Mucosa of descending colon (tissue), 3 donors: ENCODE data around the gene TSR1. TPM values are rescaled to one million over a fixed set of nuclear protein-coding genes. Genes with fewer than 3 reads are reported as not detected.

Source experiments
- ATAC-seq: fragments of 200-7000 bp; cut with Tn5 transposase; one replicate; pipeline ENCODE4 v1.9.1; 2020; ENCODE audit warnings: mild to moderate bottlenecking, moderate library complexity
- DNase-seq, 3 donors: peaks; one replicate each; pipeline ENCODE4 v3.0.0-alpha.2; 2020
- H3K36me3 ChIP-seq: fragments of 200-600 bp; one replicate; pipeline ENCODE4 v1.8.0; 2021; ENCODE audit warnings: low read depth, mild to moderate bottlenecking
- H3K4me1 ChIP-seq: fragments of 200-600 bp; one replicate; pipeline ENCODE4 v1.8.0; 2021; ENCODE audit warnings: low read depth, mild to moderate bottlenecking
- H3K4me3 ChIP-seq: fragments of 200-600 bp; one replicate; pipeline ENCODE4 v1.8.0; 2021; ENCODE audit warnings: mild to moderate bottlenecking
- H3K9me3 ChIP-seq: fragments of 200-600 bp; one replicate; pipeline ENCODE4 v1.8.0; 2021; ENCODE audit warnings: mild to moderate bottlenecking
- intact Hi-C, 2 donors: fragments of 100-400 bp; cut with DNase I in 1 of 2; cut with micrococcal nuclease in 1 of 2; formaldehyde crosslinking; loops; one replicate each; pipeline versions ENCODE4 v1.11.0 to v1.11.1; 2022; cut with DNase I, micrococcal nuclease
- long read RNA-seq, 2 donors: library from polyadenylated mRNA; unstranded; transcript quantifications; one replicate each; pipeline ENCODE4 v2.0.0, GENCODE V29; 2019 to 2021
- total RNA-seq, 3 donors: library from RNA; stranded (reverse); fragmentation: NEBNext Ultra II Directional in 2 of 3; extraction: Animal tissue kit (Norgen Biotek cat#: 25700) in 2 of 3; gene quantifications; one replicate each; pipeline versions ENCODE4 v1.2.1 to v1.2.4, GENCODE V29; 2021 to 2023
- TF ChIP-seq, protein P1 (sequence below): fragments of 200-600 bp; IDR thresholded peaks from one replicate; pipeline ENCODE4 v1.8.0; 2022; ENCODE audit warnings: antibody characterized with exemption, mild to moderate bottlenecking
- donor health status: DM: no; HTN: no; CAD: no; lungs with moderate emphysema.
- donor health status: DM: no; HTN: no; CAD: no.
- donor health status: DM: no; HTN: yes; CAD: no.

TSR1 gene
- total RNA-seq: 10 to 100 TPM; 13.6 to 23.4 (median 15.4) TPM
- long read RNA-seq, donor 1, full-length matches to known transcripts: 31 of 43 reads
- long read RNA-seq, donor 1, partial matches to known transcripts: 4 of 43 reads
- long read RNA-seq, donor 1, other reads (novel, unspliced or antisense): 8 of 43 reads
- long read RNA-seq, donor 2, full-length matches to known transcripts: 10 of 13 reads
- long read RNA-seq, donor 2, partial matches to known transcripts: 2 of 13 reads
- long read RNA-seq, donor 2, other reads (novel, unspliced or antisense): 1 of 13 reads

- ATAC-seq (peak; percentile 96), DNase-seq (peak; percentile 93 to 95 (median 93))
- Histone ChIP-seq H3K4me3 (peak within 1 kb of the TSS; percentile 78), H3K4me1 (peaks cover 7% of the 10 kb centered on the region), H3K9me3 (no peaks in the 10 kb centered on the region), H3K36me3 (peaks cover 4% of the 10 kb centered on the region)
- TF ChIP-seq, protein P1, sequence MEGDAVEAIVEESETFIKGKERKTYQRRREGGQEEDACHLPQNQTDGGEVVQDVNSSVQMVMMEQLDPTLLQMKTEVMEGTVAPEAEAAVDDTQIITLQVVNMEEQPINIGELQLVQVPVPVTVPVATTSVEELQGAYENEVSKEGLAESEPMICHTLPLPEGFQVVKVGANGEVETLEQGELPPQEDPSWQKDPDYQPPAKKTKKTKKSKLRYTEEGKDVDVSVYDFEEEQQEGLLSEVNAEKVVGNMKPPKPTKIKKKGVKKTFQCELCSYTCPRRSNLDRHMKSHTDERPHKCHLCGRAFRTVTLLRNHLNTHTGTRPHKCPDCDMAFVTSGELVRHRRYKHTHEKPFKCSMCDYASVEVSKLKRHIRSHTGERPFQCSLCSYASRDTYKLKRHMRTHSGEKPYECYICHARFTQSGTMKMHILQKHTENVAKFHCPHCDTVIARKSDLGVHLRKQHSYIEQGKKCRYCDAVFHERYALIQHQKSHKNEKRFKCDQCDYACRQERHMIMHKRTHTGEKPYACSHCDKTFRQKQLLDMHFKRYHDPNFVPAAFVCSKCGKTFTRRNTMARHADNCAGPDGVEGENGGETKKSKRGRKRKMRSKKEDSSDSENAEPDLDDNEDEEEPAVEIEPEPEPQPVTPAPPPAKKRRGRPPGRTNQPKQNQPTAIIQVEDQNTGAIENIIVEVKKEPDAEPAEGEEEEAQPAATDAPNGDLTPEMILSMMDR: no peak
- intact Hi-C loops: no loop called here
Observed at GRCh38 chr17:2336215-2336851, at the start of gene TSR1. Gene TSR1, minus strand, starts transcription at chr17:2336457. Its CDS starts 30 bp downstream, at chr17:2336427.

DNA sequence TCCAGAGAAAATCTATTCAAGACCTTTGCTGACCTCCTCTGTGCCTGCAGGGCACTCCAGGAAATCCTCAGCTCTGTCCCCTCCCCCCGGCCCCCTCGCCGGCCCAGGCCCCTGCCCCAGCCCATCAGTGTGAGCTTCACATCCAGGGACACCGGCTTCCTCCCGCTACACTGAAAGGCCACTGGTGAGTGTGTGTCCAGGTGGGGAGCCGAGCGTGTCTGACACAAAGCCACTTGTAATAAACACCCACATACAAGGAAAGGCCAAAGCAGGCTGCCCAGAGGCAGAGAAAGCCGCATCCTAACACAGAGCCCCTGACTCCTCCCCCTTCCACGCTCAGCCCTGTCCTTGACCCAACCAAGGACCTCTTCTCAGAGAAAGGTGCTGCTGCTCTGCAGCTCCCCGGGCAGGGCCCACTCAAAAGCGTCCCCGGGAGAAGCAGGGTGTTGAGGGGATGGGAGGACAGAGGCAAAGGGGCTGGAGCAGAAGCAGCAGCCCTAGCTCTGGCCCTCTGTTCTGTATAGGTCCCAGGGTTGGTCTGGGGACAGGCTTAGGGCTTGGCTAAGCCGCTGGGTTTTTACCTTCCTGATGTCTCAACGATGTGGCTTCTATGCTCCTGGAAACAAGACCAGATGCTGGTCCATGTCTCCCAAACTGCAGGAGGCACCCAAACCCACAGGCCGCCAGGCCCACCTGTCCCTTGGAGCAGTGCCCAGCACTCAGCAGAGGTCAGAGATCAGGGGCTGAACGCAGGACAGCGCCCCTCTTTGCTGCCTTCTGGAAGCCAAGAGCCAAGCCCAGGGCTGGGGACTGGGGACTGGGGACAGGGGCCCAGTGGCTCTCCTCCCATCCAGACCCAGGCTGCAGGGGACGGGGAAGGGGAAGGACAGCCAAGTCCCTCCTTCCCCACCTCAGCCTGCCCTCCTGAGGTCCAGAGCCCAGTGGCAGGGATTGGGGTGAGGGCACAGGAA, 49.3 kb upstream of the TSR1 start:
- DNase-seq (peak in 1 of 3 donors; percentile 51), ATAC-seq (no peak)
- TF ChIP-seq, protein P1: no peak
- Histone ChIP-seq H3K36me3 (no peaks in the 10 kb centered on the region), H3K4me3 (no peak overlapping the region), H3K4me1 (peaks cover 9% of the 10 kb centered on the region), H3K9me3 (no peaks in the 10 kb centered on the region)
- intact Hi-C loops: no loop called here

GRCh38 chr17:2384439-2385127, 48.3 kb upstream of the TSR1 start:
- TF ChIP-seq, protein P1: no peak
- intact Hi-C loops: loop anchor here in 1 of 2 donors (5.0 kb wide), 1 partner anchor 33 kb away; no protein-coding TSS in a partner anchor

GRCh38 chr17:2383628-2384167, 47.4 kb upstream of the TSR1 start:
- ATAC-seq: no peak
- H3K9me3 ChIP-seq: no peaks in the 10 kb centered on the region
- no peak overlapping the region for H3K4me3 ChIP-seq
- TF ChIP-seq, protein P1: no peak
- DNase-seq: no peak
- no peaks in the 10 kb centered on the region for H3K36me3 ChIP-seq
- intact Hi-C loops: loop anchor here (2.0 to 5.0 kb wide), 2 partner anchors 33 to 34 kb away; no protein-coding TSS in a partner anchor
- peaks cover 9% of the 10 kb centered on the region for H3K4me1 ChIP-seq

More at GRCh38 chr17:2384439-2385127, 48.3 kb upstream of the TSR1 start:
- H3K4me1 ChIP-seq: peaks cover 9% of the 10 kb centered on the region
- DNase-seq (peak in 1 of 3 donors; percentile 50), ATAC-seq (no peak)
- H3K9me3 ChIP-seq: no peaks in the 10 kb centered on the region
- no peak overlapping the region for H3K4me3 ChIP-seq
- H3K36me3 ChIP-seq: no peaks in the 10 kb centered on the region
